H9 (cell line): ENCODE measurements around the gene PDGFRB. TPM values are rescaled to one million over a fixed set of nuclear protein-coding genes. Genes with fewer than 3 reads are reported as not detected.
A peak's percentile ranks its signal among the peaks of the same experiment; 100 is the strongest.

ENCODE experiments used
- DNase-seq: peaks from one replicate; pipeline ENCODE4 v3.0.0-alpha.2; 2017
- H2AFZ ChIP-seq: one replicate; pipeline ENCODE4 v1.6.1; 2013; ENCODE audit warnings: mild to moderate bottlenecking, low read length, control low read depth, moderate library complexity
- H2AK5ac ChIP-seq: 2 replicates; pipeline ENCODE4 v1.6.1; 2013; ENCODE audit warnings: low read length, control low read depth, mixed read lengths; ENCODE audit not compliant: insufficient read length
- H2BK120ac ChIP-seq: one replicate; pipeline ENCODE4 v1.6.1; 2013; ENCODE audit warnings: low read depth, mild to moderate bottlenecking, low read length, control low read depth, inconsistent platforms; ENCODE audit not compliant: poor library complexity, severe bottlenecking
- H2BK12ac ChIP-seq: 2 replicates; pipeline ENCODE4 v1.6.1; 2013; ENCODE audit warnings: low read length, control low read depth, mixed read lengths, low read depth; ENCODE audit not compliant: insufficient read length
- H2BK15ac ChIP-seq: 2 replicates; pipeline ENCODE4 v1.6.1; 2013; ENCODE audit warnings: low read depth, low read length, control low read depth
- H2BK20ac ChIP-seq: one replicate; pipeline ENCODE4 v1.6.1; 2013; ENCODE audit warnings: low read depth, mild to moderate bottlenecking, low read length, control low read depth, inconsistent platforms; ENCODE audit not compliant: poor library complexity, severe bottlenecking
- H2BK5ac ChIP-seq: 2 replicates; pipeline ENCODE4 v1.6.1; 2013; ENCODE audit warnings: low read length, control low read depth, mixed read lengths; ENCODE audit not compliant: insufficient read length
- H3K14ac ChIP-seq: 2 replicates; pipeline ENCODE4 v1.6.1; 2013; ENCODE audit warnings: low read length, control low read depth; ENCODE audit not compliant: insufficient read depth
- H3K18ac ChIP-seq: 2 replicates; pipeline ENCODE4 v1.6.1; 2013; ENCODE audit warnings: low read depth, mild to moderate bottlenecking, mixed read lengths, low read length, control low read depth; ENCODE audit not compliant: insufficient read length
- H3K23ac ChIP-seq: 2 replicates; pipeline ENCODE4 v1.6.1; 2013; ENCODE audit warnings: low read length, control low read depth, mixed read lengths, low read depth; ENCODE audit not compliant: insufficient read length
- H3K23me2 ChIP-seq: 2 replicates; pipeline ENCODE4 v1.6.1; 2013; ENCODE audit warnings: low read depth, mild to moderate bottlenecking, mixed read lengths, low read length, control low read depth; ENCODE audit not compliant: insufficient read length, poor library complexity, severe bottlenecking
- H3K27ac ChIP-seq: 2 replicates; pipeline ENCODE4 v1.5.1; 2013; ENCODE audit warnings: low read length, control low read depth, mixed read lengths, low read depth; ENCODE audit not compliant: insufficient read length
- H3K27me3 ChIP-seq: 2 replicates; pipeline ENCODE4 v1.6.1; 2013; ENCODE audit warnings: low read length, control low read depth, inconsistent platforms; ENCODE audit not compliant: insufficient read depth
- H3K4ac ChIP-seq: 2 replicates; pipeline ENCODE4 v1.6.1; 2013; ENCODE audit warnings: low read depth, mild to moderate bottlenecking, control low read depth, inconsistent platforms, low read length, moderate library complexity
- H3K4me1 ChIP-seq: 2 replicates; pipeline ENCODE4 v1.6.1; 2013; ENCODE audit warnings: low read length, control low read depth, inconsistent platforms; ENCODE audit not compliant: insufficient read depth
- H3K4me2 ChIP-seq: 2 replicates; pipeline ENCODE4 v1.6.1; 2013; ENCODE audit warnings: low read length, control low read depth, mixed read lengths; ENCODE audit not compliant: insufficient read length, insufficient read depth
- H3K56ac ChIP-seq: 2 replicates; pipeline ENCODE4 v1.6.1; 2013; ENCODE audit warnings: low read depth, mild to moderate bottlenecking, mixed read lengths, low read length, control low read depth; ENCODE audit not compliant: insufficient read length
- H3K79me1 ChIP-seq: 2 replicates; pipeline ENCODE4 v1.6.1; 2013; ENCODE audit warnings: low read depth, mild to moderate bottlenecking, moderate library complexity, low read length, control low read depth, inconsistent platforms; ENCODE audit not compliant: insufficient read depth, poor library complexity, severe bottlenecking
- H3K79me2 ChIP-seq: 2 replicates; pipeline ENCODE4 v1.6.1; 2013; ENCODE audit warnings: low read length, control low read depth, inconsistent platforms; ENCODE audit not compliant: insufficient read depth
- H3K9ac ChIP-seq: 2 replicates; pipeline ENCODE4 v1.6.1; 2013; ENCODE audit warnings: low read length, control low read depth, mixed read lengths; ENCODE audit not compliant: insufficient read length; ENCODE audit errors: extremely low read depth
- H3K9me3 ChIP-seq: one replicate; pipeline ENCODE4 v1.6.1; 2013; ENCODE audit warnings: low read depth, low read length, inconsistent platforms; ENCODE audit not compliant: control insufficient read depth
- H3T11ph ChIP-seq: one replicate; pipeline ENCODE4 v1.6.1; 2013; ENCODE audit warnings: mild to moderate bottlenecking, low read length, control low read depth, inconsistent platforms
- H4K20me1 ChIP-seq: one replicate; pipeline ENCODE4 v1.6.1; 2013; ENCODE audit not compliant: control insufficient read depth, insufficient read length, insufficient read depth
- H4K5ac ChIP-seq: 2 replicates; pipeline ENCODE4 v1.6.1; 2013; ENCODE audit warnings: low read depth, mild to moderate bottlenecking, mixed read lengths, low read length, control low read depth; ENCODE audit not compliant: insufficient read length
- H4K8ac ChIP-seq: replicated peaks from 2 replicates; pipeline ENCODE4 v1.6.1; 2013; ENCODE audit warnings: low read length, control low read depth, mixed read lengths, low read depth; ENCODE audit not compliant: insufficient read length
- H4K91ac ChIP-seq: 2 replicates; pipeline ENCODE4 v1.6.1; 2013; ENCODE audit warnings: low read depth, mild to moderate bottlenecking, moderate library complexity, mixed read lengths, low read length, control low read depth; ENCODE audit not compliant: insufficient read length
- H3K27ac Mint-ChIP-seq, 3 experiments: 2 replicates in 2 of 3; 3 replicates in 1 of 3; pipeline ENCODE4 v1.8.0; 2020 to 2021; ENCODE audit warnings: mixed read lengths in 3 of 3, mild to moderate bottlenecking in 1 of 3, moderate library complexity in 1 of 3
- H3K27me3 Mint-ChIP-seq: 2 replicates; pipeline ENCODE4 v1.8.0; 2021; ENCODE audit warnings: low read depth, mild to moderate bottlenecking, moderate library complexity, mixed read lengths
- H3K36me3 Mint-ChIP-seq, 3 experiments: 2 replicates in 2 of 3; 3 replicates in 1 of 3; pipeline ENCODE4 v1.8.0; 2020 to 2021; ENCODE audit warnings: low read depth in 3 of 3, mixed read lengths in 3 of 3; ENCODE audit not compliant: insufficient read depth in 1 of 3
- H3K4me1 Mint-ChIP-seq, 2 experiments: 2 replicates each; pipeline ENCODE4 v1.8.0; 2020; ENCODE audit warnings: mixed read lengths in 2 of 2
- H3K4me3 Mint-ChIP-seq, 2 experiments: 2 replicates in 1 of 2; 3 replicates in 1 of 2; pipeline ENCODE4 v1.8.0; 2020 to 2021; ENCODE audit warnings: mild to moderate bottlenecking in 2 of 2, mixed read lengths in 2 of 2, moderate library complexity in 1 of 2
- H3K9me3 Mint-ChIP-seq, 2 experiments: 2 replicates in 1 of 2; 3 replicates in 1 of 2; pipeline ENCODE4 v1.8.0; 2020; ENCODE audit warnings: mild to moderate bottlenecking in 2 of 2, mixed read lengths in 2 of 2, moderate library complexity in 1 of 2
- CTCF ChIP-seq: fragments of 200-600 bp; sonication (generic); conservative IDR thresholded peaks from 3 replicates; pipeline ENCODE4 v1.8.0; 2021; ENCODE audit warnings: antibody characterized with exemption, mild to moderate bottlenecking
- WGBS: extraction: QIAGEN DNeasy Blood & Tissue Kit; methylation state at CpG from one replicate; pipeline ENCODE4 v1.1.7; 2013; ENCODE audit warnings: missing lambda C conversion rate, low lambda C conversion rate, mixed read lengths; ENCODE audit not compliant: insufficient read length; ENCODE audit errors: extremely low coverage; 5-methylcytosine and 5-hydroxymethylcytosine counted together
- long read RNA-seq: library from polyadenylated mRNA; unstranded; transcript quantifications from one replicate; pipeline ENCODE4 v2.0.0, GENCODE V29; 2020
- total RNA-seq: library from RNA; stranded (reverse); gene quantifications from 2 replicates; pipeline ENCODE4 v1.2.1, GENCODE V29; 2021

The PDGFRB gene
- total RNA-seq = 2.2 and 3.9 TPM in 2 replicates
- long read RNA-seq, full-length matches to known transcripts = 2 of 2 reads
- long read RNA-seq, partial matches to known transcripts = 0 of 2 reads
- long read RNA-seq, other reads (novel, unspliced or antisense) = 0 of 2 reads

GRCh38 chr5:150155258-150156026 lies at the start of gene PDGFRB:
PDGFRB (minus strand) TSS chr5:150155845; CDS start chr5:150137047, 18,798 bp downstream.
- peak within 1 kb of the TSS; percentile 31 for H3K18ac ChIP-seq
- peaks cover 5% of the 10 kb centered on the region for H3K23me2 ChIP-seq
- no peak within 1 kb of the TSS for H3K23ac ChIP-seq
- no peaks in the 10 kb centered on the region for H3K79me1 ChIP-seq
- DNase-seq = peak; percentile 76
- H2BK20ac ChIP-seq = no peak within 1 kb of the TSS
- no peak within 1 kb of the TSS for H3K4ac ChIP-seq
- H2BK12ac ChIP-seq = peak within 1 kb of the TSS; percentile 18
- Mint-ChIP-seq H3K27ac (peak within 1 kb of the TSS; percentile 44 to 68 (median 52); a peak in 3 of 7 replicates), H3K9me3 (no peaks in the 10 kb centered on the region), H3K4me1 (peaks cover 24 to 39% of the 10 kb centered on the region in 2 experiments), H3K36me3 (no peaks in the 10 kb centered on the region; a peak in 1 of 7 replicates), H3K27me3 (peaks cover 37% of the 10 kb centered on the region), H3K4me3 (peak within 1 kb of the TSS; percentile 42 to 79; a peak in 4 of 5 replicates)
- peaks cover 4% of the 10 kb centered on the region for H3K4me1 ChIP-seq
- no peaks in the 10 kb centered on the region for H4K20me1 ChIP-seq
- peak within 1 kb of the TSS; percentile 81 for H2AFZ ChIP-seq
- no peak within 1 kb of the TSS for H3K9ac ChIP-seq
- no peak within 1 kb of the TSS for H3K27ac ChIP-seq
- H3K4me2 ChIP-seq = peak within 1 kb of the TSS; percentile 27
- no peaks in the 10 kb centered on the region for H3K9me3 ChIP-seq
- no peak within 1 kb of the TSS for H2BK120ac ChIP-seq
- H2BK15ac ChIP-seq = peak within 1 kb of the TSS; percentile 72; the same call in 1 of the 2 replicates
- no peak within 1 kb of the TSS for H3T11ph ChIP-seq
- H4K91ac ChIP-seq = no peak within 1 kb of the TSS
- no peak within 1 kb of the TSS for H3K56ac ChIP-seq
- no peak within 1 kb of the TSS for H4K5ac ChIP-seq
- no peak within 1 kb of the TSS for H4K8ac ChIP-seq
- no CpG with 5 or more reads among the region's 17 CpGs for WGBS
- TF ChIP-seq CTCF = no peak
- H3K14ac ChIP-seq = peak within 1 kb of the TSS; percentile 52
- no peak within 1 kb of the TSS for H2BK5ac ChIP-seq
- H2AK5ac ChIP-seq = no peak within 1 kb of the TSS
- H3K79me2 ChIP-seq = no peaks in the 10 kb centered on the region
- H3K27me3 ChIP-seq = no peaks in the 10 kb centered on the region; the same call in 1 of the 2 replicates
